Parathyroid adenoma (tissue), 2 donors: ENCODE results near the gene HSPBP1.

Experiments
- H2AFZ ChIP-seq: fragments of 300-600 bp; sonication (generic); one replicate; pipeline ENCODE4 v1.7.0; 2017; ENCODE audit warnings: antibody characterized with exemption, mild to moderate bottlenecking
- H3K27ac ChIP-seq: fragments of 300-600 bp; sonication (generic); one replicate; pipeline ENCODE4 v1.7.0; 2017
- H3K27me3 ChIP-seq: fragments of 300-600 bp; sonication (generic); one replicate; pipeline ENCODE4 v1.7.0; 2017; ENCODE audit warnings: low read length; ENCODE audit not compliant: control insufficient read depth, insufficient read depth
- H3K36me3 ChIP-seq: fragments of 300-600 bp; sonication (generic); one replicate; pipeline ENCODE4 v1.7.0; 2017; ENCODE audit warnings: low read length; ENCODE audit not compliant: control insufficient read depth, insufficient read depth
- H3K4me1 ChIP-seq: fragments of 300-600 bp; sonication (generic); one replicate; pipeline ENCODE4 v1.7.0; 2017; ENCODE audit warnings: control low read depth
- H3K4me2 ChIP-seq: fragments of 300-600 bp; sonication (generic); one replicate; pipeline ENCODE4 v1.7.0; 2017; ENCODE audit warnings: low read length
- H3K4me3 ChIP-seq: fragments of 300-600 bp; sonication (generic); one replicate; pipeline ENCODE4 v1.7.0; 2017; ENCODE audit warnings: low read depth, low read length
- H3K79me2 ChIP-seq: fragments of 300-600 bp; sonication (generic); one replicate; pipeline ENCODE4 v1.7.0; 2017; ENCODE audit warnings: control low read depth
- H3K9ac ChIP-seq: fragments of 300-600 bp; sonication (generic); one replicate; pipeline ENCODE4 v1.7.0; 2017; ENCODE audit warnings: mild to moderate bottlenecking
- H3K9me3 ChIP-seq: fragments of 300-600 bp; sonication (generic); one replicate; pipeline ENCODE4 v1.7.0; 2017; ENCODE audit warnings: low read length; ENCODE audit not compliant: control insufficient read depth
- CTCF ChIP-seq: fragments of 300-600 bp; sonication (generic); IDR thresholded peaks from one replicate; pipeline ENCODE4 v1.7.0; 2017; ENCODE audit warnings: antibody characterized with exemption, mild to moderate bottlenecking
- donor health status: primary hyperparathyroidism.

HSPBP1 gene

GRCh38 chr19:55306712-55307111, 26.8 kb upstream of the HSPBP1 start:
- H3K4me3 ChIP-seq, result no peak overlapping the region
- no peak overlapping the region for H3K27ac ChIP-seq
- H3K9ac ChIP-seq, result no peak overlapping the region
- TF ChIP-seq CTCF, result no peak
- no peak overlapping the region for H3K4me2 ChIP-seq
- H3K36me3 ChIP-seq, result no peaks in the 10 kb centered on the region
- no peaks in the 10 kb centered on the region for H3K9me3 ChIP-seq
- no peaks in the 10 kb centered on the region for H3K27me3 ChIP-seq
- H3K4me1 ChIP-seq, result no peaks in the 10 kb centered on the region
- no peaks in the 10 kb centered on the region for H3K79me2 ChIP-seq
- H2AFZ ChIP-seq, result no peak overlapping the region

GRCh38 chr19:55305983-55306562, 26.2 kb upstream of the HSPBP1 start:
- no peak for TF ChIP-seq CTCF
- Histone ChIP-seq H3K79me2 (no peaks in the 10 kb centered on the region), H3K4me1 (no peaks in the 10 kb centered on the region), H2AFZ (no peak overlapping the region), H3K9me3 (no peaks in the 10 kb centered on the region), H3K27ac (no peak overlapping the region), H3K36me3 (no peaks in the 10 kb centered on the region), H3K27me3 (no peaks in the 10 kb centered on the region), H3K9ac (no peak overlapping the region), H3K4me2 (no peak overlapping the region), H3K4me3 (no peak overlapping the region)

DNA sequence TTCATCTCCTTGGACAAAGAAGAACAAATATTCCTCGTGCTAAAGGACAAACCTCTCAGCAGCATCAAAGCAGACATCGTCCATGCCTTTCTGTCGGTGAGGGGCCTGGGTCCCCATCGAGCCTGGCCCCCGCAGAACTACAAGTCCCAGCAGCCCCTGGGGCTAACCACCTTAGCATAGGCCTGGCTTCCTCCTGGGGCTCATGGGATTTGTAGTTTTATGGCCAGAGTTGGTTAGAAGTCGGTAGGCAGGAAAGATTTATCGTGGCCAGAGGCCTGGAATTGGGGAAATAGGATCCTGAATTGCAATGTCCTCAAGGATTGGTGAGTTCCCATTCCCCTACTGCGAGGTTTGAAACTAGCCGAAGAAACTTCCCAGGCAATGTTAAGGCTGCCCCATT, 25.6 kb upstream of the HSPBP1 start:
- H3K36me3 ChIP-seq, result no peaks in the 10 kb centered on the region
- no peaks in the 10 kb centered on the region for H3K79me2 ChIP-seq
- H3K27me3 ChIP-seq, result no peaks in the 10 kb centered on the region
- no peaks in the 10 kb centered on the region for H3K4me1 ChIP-seq
- no peaks in the 10 kb centered on the region for H3K9me3 ChIP-seq
- no peak overlapping the region for H3K27ac ChIP-seq
- H2AFZ ChIP-seq, result no peak overlapping the region
- no peak overlapping the region for H3K4me3 ChIP-seq
- TF ChIP-seq CTCF, result no peak
- H3K4me2 ChIP-seq, result no peak overlapping the region
- H3K9ac ChIP-seq, result no peak overlapping the region

DNA sequence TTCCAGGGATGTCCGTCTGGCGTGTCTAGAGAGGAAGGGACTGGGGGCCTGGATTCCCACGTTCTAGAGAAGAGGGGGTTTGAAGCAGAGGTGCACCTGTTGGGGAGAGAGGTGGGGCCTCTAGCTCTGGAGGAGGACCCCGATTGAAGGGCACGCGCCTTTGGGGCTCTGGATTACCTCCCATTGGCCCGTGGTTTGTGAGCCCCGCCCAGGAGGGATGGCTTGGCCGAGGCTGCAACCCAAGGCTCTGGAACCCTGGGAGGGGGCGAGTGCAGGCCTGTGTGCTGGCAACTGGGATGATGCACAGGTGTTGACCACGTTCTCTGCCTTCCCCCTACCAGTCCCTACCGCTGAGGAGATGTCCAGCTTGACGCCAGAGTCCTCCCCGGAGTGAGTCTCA, 25.1 kb upstream of the HSPBP1 start:
- Histone ChIP-seq H3K36me3 (no peaks in the 10 kb centered on the region), H3K79me2 (no peaks in the 10 kb centered on the region), H3K27ac (no peak overlapping the region), H3K4me2 (no peak overlapping the region), H2AFZ (no peak overlapping the region), H3K4me1 (no peaks in the 10 kb centered on the region), H3K27me3 (no peaks in the 10 kb centered on the region), H3K9ac (no peak overlapping the region), H3K9me3 (no peaks in the 10 kb centered on the region), H3K4me3 (no peak overlapping the region)
- TF ChIP-seq CTCF, result no peak

GRCh38 chr19:55304279-55304978, 24.5 kb upstream of the HSPBP1 start:
- H3K36me3 ChIP-seq, result no peaks in the 10 kb centered on the region
- H3K9ac ChIP-seq, result no peak overlapping the region
- no peaks in the 10 kb centered on the region for H3K27me3 ChIP-seq
- no peak overlapping the region for H2AFZ ChIP-seq
- no peaks in the 10 kb centered on the region for H3K9me3 ChIP-seq
- no peak overlapping the region for H3K4me3 ChIP-seq
- no peak overlapping the region for H3K4me2 ChIP-seq
- TF ChIP-seq CTCF, result no peak
- no peak overlapping the region for H3K27ac ChIP-seq
- H3K79me2 ChIP-seq, result no peaks in the 10 kb centered on the region
- no peaks in the 10 kb centered on the region for H3K4me1 ChIP-seq
